ENCODE results near the gene KCTD15.

Gene KCTD15

GRCh38 chr19:33809960-33810359 is 13.3 kb downstream of the KCTD15 start:
- DNase-seq (ENCODE audit: low read depth), result no peak
- H3K4me3 ChIP-seq (ENCODE audit: low read length), result no peak overlapping the region
- TF ChIP-seq CTCF (conservative IDR thresholded peaks at IDR 0.05; ENCODE audit: low read length), result no peak

GRCh38 chr19:33810821-33811220 is 14.2 kb downstream of the KCTD15 start:
- no peak for TF ChIP-seq CTCF (conservative IDR thresholded peaks at IDR 0.05; ENCODE audit: low read length)
- no peak overlapping the region for H3K4me3 ChIP-seq (ENCODE audit: low read length)
- no peak for DNase-seq (ENCODE audit: low read depth)

- H3K4me3 ChIP-seq (ENCODE audit: low read length), result no peak overlapping the region
- no peak for TF ChIP-seq CTCF (conservative IDR thresholded peaks at IDR 0.05; ENCODE audit: low read length)
- no peak for DNase-seq (ENCODE audit: low read depth)
These were observed 14.6 kb downstream of the KCTD15 start for GRCh38 chr19:33811246-33811645.

GRCh38 chr19:33811736-33812387 is 15.2 kb downstream of the KCTD15 start:
- H3K4me3 ChIP-seq (ENCODE audit: low read length), result no peak overlapping the region
- no peak for DNase-seq (ENCODE audit: low read depth)
- no peak for TF ChIP-seq CTCF (conservative IDR thresholded peaks at IDR 0.05; ENCODE audit: low read length)

GRCh38 chr19:33812388-33813330 is 16.0 kb downstream of the KCTD15 start:
- no peak for TF ChIP-seq CTCF (conservative IDR thresholded peaks at IDR 0.05; ENCODE audit: low read length)
- H3K4me3 ChIP-seq (ENCODE audit: low read length), result no peak overlapping the region
- DNase-seq (ENCODE audit: low read depth), result no peak

GRCh38 chr19:33813391-33814101 is 16.9 kb downstream of the KCTD15 start:
- DNase-seq (ENCODE audit: low read depth), result no peak
- TF ChIP-seq CTCF (conservative IDR thresholded peaks at IDR 0.05; ENCODE audit: low read length), result no peak
- H3K4me3 ChIP-seq (ENCODE audit: low read length), result no peak overlapping the region
